Ovary (tissue), 9 donors: ENCODE data around the gene LCLAT1. TPM values are rescaled to one million over a fixed set of nuclear protein-coding genes. Genes with fewer than 3 reads are reported as not detected.

Experiments
- DNase-seq, 5 donors: peaks; one replicate each; pipeline ENCODE4 v3.0.0-alpha.2; 2019 to 2020
- H3K27ac ChIP-seq, 2 donors: fragments of 200-600 bp; one replicate each; pipeline versions ENCODE4 v1.5.1 to v1.8.0; 2019 to 2022
- H3K27me3 ChIP-seq: fragments of 200-600 bp; one replicate; pipeline ENCODE4 v1.8.0; 2022
- H3K36me3 ChIP-seq: fragments of 200-600 bp; sonication (generic); one replicate; pipeline ENCODE4 v1.5.1; 2019
- H3K4me1 ChIP-seq: one replicate; pipeline ENCODE4 v1.8.1; 2013; ENCODE audit warnings: mild to moderate bottlenecking, moderate library complexity; ENCODE audit not compliant: insufficient read depth
- H3K4me3 ChIP-seq: fragments of 200-600 bp; sonication (generic); one replicate; pipeline ENCODE4 v1.5.1; 2017
- H3K9me3 ChIP-seq, 2 donors: fragments of 200-600 bp in 1 of 2; sonication (generic) in 1 of 2; one replicate each; pipeline versions ENCODE4 v1.5.1 to v1.8.1; 2013 to 2019; ENCODE audit warnings: mild to moderate bottlenecking in 1 of 2, moderate library complexity in 1 of 2
- CTCF ChIP-seq, 3 donors: fragments of 450-650 bp in 2 of 3; fragments of 200-600 bp in 1 of 3; IDR thresholded peaks; one replicate each; pipeline versions ENCODE4 v1.5.1 to v1.8.0; 2016 to 2022; ENCODE audit warnings: antibody characterized with exemption in 3 of 3, mild to moderate bottlenecking in 1 of 3
- EP300 ChIP-seq: sonication (generic); formaldehyde crosslinking; IDR thresholded peaks from one replicate; pipeline ENCODE4 v1.6.1; 2017; ENCODE audit warnings: antibody characterized with exemption
- POLR2A ChIP-seq: fragments of 450-650 bp; IDR thresholded peaks from one replicate; pipeline ENCODE4 v1.6.1; 2017; ENCODE audit warnings: antibody characterized with exemption, mild to moderate bottlenecking, moderate library complexity
- WGBS, 3 donors: extraction: QIAGEN DNeasy Blood & Tissue Kit in 1 of 3; methylation state at CpG; one replicate each; pipeline versions ENCODE4 v1.1.5 to v1.1.7; 2013 to 2017; 5-methylcytosine and 5-hydroxymethylcytosine counted together
- intact Hi-C, 4 donors: fragments of 100-400 bp; cut with DNase I; formaldehyde crosslinking; loops; one replicate each; pipeline versions ENCODE4 v1.11.0 to v1.15.1; 2022 to 2023
- polyA plus RNA-seq, 2 donors: library from polyadenylated mRNA; stranded (reverse); fragments of 200-250 nt in 1 of 2; fragments of 350-450 nt in 1 of 2; fragmentation: Illumina TruSeq in 1 of 2; extraction: RNeasy Lipid Tissue Mini Kit (QIAGEN cat#74804) in 1 of 2; gene quantifications; one replicate each; pipeline ENCODE4 v1.2.3, GENCODE V29; 2013 to 2014
- total RNA-seq, 7 donors: library from RNA; depleted of rRNA in 2 of 7; stranded (reverse); fragments of >200 nt in 2 of 7; fragmentation: NEBNext Ultra II Directional in 3 of 7; extraction: Animal tissue kit (Norgen Biotek cat#: 25700) in 3 of 7; gene quantifications; one replicate each; pipeline versions ENCODE4 v1.1.0 to v1.2.4, GENCODE V29; 2016 to 2023
- donor health status: DM: no; HTN: no; CAD: no; lungs with moderate emphysema.
- donor health status: DM: no; HTN: no; CAD: no.
- donor health status: Bipolar disorder and iron deficiency.
- donor health status: DM: yes; HTN: yes; CAD: no.
- donor health status: DM: no; HTN: no; CAD: no.
- donor health status: DM: yes; HTN: yes; CAD: no.

The LCLAT1 gene
- total and polyA plus RNA-seq, 9 donors: 3.2 to 26.5 (median 22.6) TPM

- Histone ChIP-seq H3K27ac (no peak overlapping the region), H3K9me3 (no peaks in the 10 kb centered on the region), H3K4me3 (no peak overlapping the region), H3K27me3 (no peaks in the 10 kb centered on the region), H3K36me3 (no peaks in the 10 kb centered on the region), H3K4me1 (peaks cover 6% of the 10 kb centered on the region)
- intact Hi-C loops: loop anchor here in 1 of 4 donors (10.0 kb wide), 1 partner anchor 250 kb away; the partner anchor contains the start of gene LBH
- WGBS, 3 donors: 77 to 82% (median 80%) methylated on average over 4 of the region's 4 CpGs
- no peak for DNase-seq
- TF ChIP-seq EP300 (no peak), POLR2A (no peak), CTCF (IDR thresholded peaks at IDR 0.05) (no peak)
These were observed 37.9 kb downstream of the LCLAT1 start for GRCh38 chr2:30484995-30485394.

GRCh38 chr2:30486655-30487054 is 39.6 kb downstream of the LCLAT1 start:
- TF ChIP-seq CTCF (IDR thresholded peaks at IDR 0.05) (no peak), POLR2A (no peak), EP300 (no peak)

GRCh38 chr2:30487603-30488002 is 40.6 kb downstream of the LCLAT1 start:
- Histone ChIP-seq H3K27me3 (no peaks in the 10 kb centered on the region), H3K4me3 (no peak overlapping the region), H3K4me1 (peaks cover 4% of the 10 kb centered on the region), H3K27ac (no peak overlapping the region), H3K9me3 (no peaks in the 10 kb centered on the region), H3K36me3 (no peaks in the 10 kb centered on the region)
- intact Hi-C loops: loop anchor here in 1 of 4 donors (10.0 kb wide), 1 partner anchor 253 kb away; the partner anchor contains the start of gene LBH
- no peak for DNase-seq
- no peak for TF ChIP-seq CTCF (IDR thresholded peaks at IDR 0.05)
- no peak for TF ChIP-seq POLR2A

More at GRCh38 chr2:30486655-30487054, 39.6 kb downstream of the LCLAT1 start:
- Histone ChIP-seq H3K9me3 (no peaks in the 10 kb centered on the region), H3K4me3 (no peak overlapping the region), H3K27me3 (no peaks in the 10 kb centered on the region), H3K4me1 (peaks cover 3% of the 10 kb centered on the region), H3K36me3 (no peaks in the 10 kb centered on the region), H3K27ac (no peak overlapping the region)
- DNase-seq: no peak
- intact Hi-C loops: loop anchor here in 1 of 4 donors (10.0 kb wide), 1 partner anchor 252 kb away; the partner anchor contains the start of gene LBH

GRCh38 chr2:30488012-30488659 is 41.1 kb downstream of the LCLAT1 start:
- Histone ChIP-seq H3K36me3 (no peaks in the 10 kb centered on the region), H3K4me3 (no peak overlapping the region), H3K27ac (peak overlapping the region in 1 of 2 donors; percentile 31), H3K27me3 (no peaks in the 10 kb centered on the region), H3K4me1 (peaks cover 4% of the 10 kb centered on the region), H3K9me3 (no peaks in the 10 kb centered on the region)
- TF ChIP-seq EP300 (no peak), POLR2A (no peak), CTCF (IDR thresholded peaks at IDR 0.05) (no peak)
- no peak for DNase-seq
- intact Hi-C loops: loop anchor here in 1 of 4 donors (10.0 kb wide), 1 partner anchor 253 kb away; the partner anchor contains the start of gene LBH
- WGBS, 3 donors: 36 to 54% (median 45%) methylated on average over 1 of the region's 1 CpG
